SH-SY5Y (cell line): ENCODE results near the gene PRLH.

Experiments used
- GATA2 ChIP-seq: IDR thresholded peaks from 2 replicates; pipeline ENCODE4 v1.6.1; 2011; ENCODE audit warnings: mild to moderate bottlenecking, low read depth, low read length
- GATA3 ChIP-seq: IDR thresholded peaks from 2 replicates; pipeline ENCODE4 v1.6.1; 2011; ENCODE audit warnings: low read depth, mild to moderate bottlenecking, low read length, moderate library complexity

The PRLH gene

GRCh38 chr2:237547841-237548416 lies 18.4 kb upstream of the PRLH start:
- no peak for TF ChIP-seq GATA2
- TF ChIP-seq GATA3: no peak

- TF ChIP-seq GATA3 (no peak), GATA2 (no peak)
These were observed 17.2 kb upstream of the PRLH start for GRCh38 chr2:237549216-237549615.

- TF ChIP-seq GATA2 (no peak), GATA3 (no peak)
These were observed 16.5 kb upstream of the PRLH start for GRCh38 chr2:237549643-237550415.

- TF ChIP-seq GATA3 (no peak), GATA2 (no peak)
These were observed 15.3 kb upstream of the PRLH start for GRCh38 chr2:237551071-237551574.

GRCh38 chr2:237552908-237553307 lies 13.5 kb upstream of the PRLH start:
- no peak for TF ChIP-seq GATA3
- no peak for TF ChIP-seq GATA2

- TF ChIP-seq GATA3: no peak
- TF ChIP-seq GATA2: no peak
These were observed 12.4 kb upstream of the PRLH start for GRCh38 chr2:237553948-237554347.

GRCh38 chr2:237555560-237555959 lies 10.8 kb upstream of the PRLH start:
- TF ChIP-seq GATA3 (no peak), GATA2 (no peak)

- no peak for TF ChIP-seq GATA3
- no peak for TF ChIP-seq GATA2
These were observed 9.4 kb upstream of the PRLH start for GRCh38 chr2:237556773-237557632.

GRCh38 chr2:237557633-237558015 lies 8.8 kb upstream of the PRLH start:
- TF ChIP-seq GATA2: no peak
- no peak for TF ChIP-seq GATA3

- TF ChIP-seq GATA3: no peak
- no peak for TF ChIP-seq GATA2
These were observed 7.3 kb upstream of the PRLH start for GRCh38 chr2:237558961-237559641.

- TF ChIP-seq GATA2: no peak
- TF ChIP-seq GATA3: no peak
These were observed 5.2 kb upstream of the PRLH start for GRCh38 chr2:237561221-237561620.

GRCh38 chr2:237563816-237564215 lies 2.6 kb upstream of the PRLH start:
- TF ChIP-seq GATA3: no peak

GRCh38 chr2:237564526-237565131 lies 1.7 kb upstream of the PRLH start:
- no peak for TF ChIP-seq GATA3
- no peak for TF ChIP-seq GATA2

GRCh38 chr2:237565974-237566373 lies 400 bp upstream of the PRLH start:
- no peak for TF ChIP-seq GATA3
- no peak for TF ChIP-seq GATA2
